GM21515 (cell line): ENCODE results near the gene VPS26C.
"Not testable (repeated sequence)": the region's sequence is repeated elsewhere in the genome, so short reads cannot be mapped to it uniquely, and the experiment has no call there.

ENCODE experiments used
- ATAC-seq: cut with Tn5 transposase; IDR thresholded peaks from one replicate; pipeline ENCODE4 v1.9.1; 2021; ENCODE audit not compliant: unreplicated experiment

VPS26C gene

GRCh38 chr21:37231671-37232070, 35.5 kb downstream of the VPS26C start:
- ATAC-seq, result no peak

GRCh38 chr21:37231249-37231645, 35.9 kb downstream of the VPS26C start:
- no peak for ATAC-seq

GRCh38 chr21:37230632-37231248, 36.4 kb downstream of the VPS26C start:
- no peak for ATAC-seq

GRCh38 chr21:37228003-37228400, 39.1 kb downstream of the VPS26C start:
- ATAC-seq, result no peak

- no peak for ATAC-seq
Measured at GRCh38 chr21:37227071-37228002, 39.8 kb downstream of the VPS26C start.

GRCh38 chr21:37226041-37226920, 40.9 kb downstream of the VPS26C start:
- ATAC-seq, result no peak

- ATAC-seq, result no peak
Measured at GRCh38 chr21:37224861-37225839, 42.0 kb downstream of the VPS26C start.

- ATAC-seq, result no peak
Measured at GRCh38 chr21:37223804-37224345, 43.3 kb downstream of the VPS26C start.

GRCh38 chr21:37222248-37222647, 44.9 kb downstream of the VPS26C start:
- not testable (repeated sequence) for ATAC-seq

- peak; percentile 88 for ATAC-seq
Measured at GRCh38 chr21:37220981-37221664, 46.0 kb downstream of the VPS26C start.

GRCh38 chr21:37220433-37220980, 46.6 kb downstream of the VPS26C start:
- ATAC-seq, result peak; percentile 41

- ATAC-seq, result no peak
Measured at GRCh38 chr21:37219761-37220432, 47.2 kb downstream of the VPS26C start.

- ATAC-seq, result no peak
Measured at GRCh38 chr21:37214952-37215351, 52.2 kb downstream of the VPS26C start.

GRCh38 chr21:37210799-37211198, 56.3 kb downstream of the VPS26C start:
- no peak for ATAC-seq

- ATAC-seq, result no peak
Measured at GRCh38 chr21:37210130-37210529, 57.0 kb downstream of the VPS26C start.

GRCh38 chr21:37208741-37209225, 58.4 kb downstream of the VPS26C start:
- ATAC-seq, result peak; percentile 9

- ATAC-seq, result peak; percentile 62
Measured at GRCh38 chr21:37208056-37208721, 58.9 kb downstream of the VPS26C start.
